Heart right ventricle (tissue), 16 donors: Measurements from ENCODE around the gene CYB5R2. TPM values are rescaled to one million over a fixed set of nuclear protein-coding genes. Genes with fewer than 3 reads are reported as not detected.

Experiments
- ATAC-seq, 8 donors: fragments of 200-7000 bp; cut with Tn5 transposase; one replicate each; pipeline ENCODE4 v1.9.1; 2020; ENCODE audit warnings: mild to moderate bottlenecking in 8 of 8, moderate library complexity in 8 of 8, moderate number of reproducible peaks in 1 of 8
- DNase-seq, 2 donors: peaks; one replicate each; pipeline ENCODE4 v3.0.0-alpha.2; 2020
- H3K27ac ChIP-seq, 10 donors: fragments of 200-600 bp; sonication (generic) in 2 of 10; one replicate each; pipeline versions ENCODE4 v1.5.0 to v1.8.0; 2020 to 2022; ENCODE audit warnings: mild to moderate bottlenecking in 3 of 10
- H3K27me3 ChIP-seq, 7 donors: fragments of 200-600 bp; one replicate each; pipeline ENCODE4 v1.8.0; 2021 to 2022; ENCODE audit warnings: mild to moderate bottlenecking in 2 of 7
- H3K36me3 ChIP-seq, 9 donors: fragments of 200-600 bp; sonication (generic) in 1 of 9; one replicate each; pipeline versions ENCODE4 v1.5.0 to v1.8.0; 2020 to 2022; ENCODE audit warnings: mild to moderate bottlenecking in 2 of 9
- H3K4me1 ChIP-seq, 9 donors: fragments of 200-600 bp; sonication (generic) in 1 of 9; one replicate each; pipeline versions ENCODE4 v1.5.0 to v1.8.0; 2020 to 2022; ENCODE audit warnings: mild to moderate bottlenecking in 4 of 9
- H3K4me3 ChIP-seq, 10 donors: fragments of 200-600 bp; sonication (generic) in 2 of 10; one replicate each; pipeline versions ENCODE4 v1.5.0 to v1.8.0; 2020 to 2022; ENCODE audit warnings: mild to moderate bottlenecking in 7 of 10, moderate library complexity in 2 of 10
- H3K9me3 ChIP-seq, 11 donors: fragments of 200-600 bp in 10 of 11; sonication (generic) in 2 of 11; one replicate each; pipeline versions ENCODE4 v1.5.0 to v1.8.0; 2013 to 2022; ENCODE audit warnings: mild to moderate bottlenecking in 2 of 11, control low read depth in 1 of 11, moderate library complexity in 1 of 11
- WGBS, 2 donors: extraction: QIAGEN DNeasy Blood & Tissue Kit; methylation state at CpG; one replicate each; pipeline ENCODE4 v1.1.7; 2013; ENCODE audit warnings: inconsistent platforms in 1 of 2; 5-methylcytosine and 5-hydroxymethylcytosine counted together
- intact Hi-C, 10 donors: fragments of 100-400 bp; cut with DNase I; formaldehyde crosslinking; loops; one replicate each; pipeline versions ENCODE4 v1.11.1 to v1.14.2; 2022
- polyA plus RNA-seq, 2 donors: library from polyadenylated mRNA; stranded (reverse); fragments of 200-250 nt; gene quantifications; one replicate each; pipeline ENCODE4 v1.2.3, GENCODE V29; 2013
- total RNA-seq, 10 donors: library from RNA; stranded (reverse); fragmentation: NEBNext Ultra II Directional in 3 of 10; extraction: Animal tissue kit (Norgen Biotek cat#: 25700) in 3 of 10; gene quantifications; one replicate each; pipeline versions ENCODE4 v1.2.1 to v1.2.4, GENCODE V29; 2021 to 2023
- TF ChIP-seq, protein P1 (sequence below), 9 donors: fragments of 200-600 bp; sonication (generic) in 2 of 9; IDR thresholded peaks; one replicate each; pipeline versions ENCODE4 v1.5.0 to v1.8.0; 2021 to 2022; ENCODE audit warnings: antibody characterized with exemption in 9 of 9, mild to moderate bottlenecking in 5 of 9, moderate library complexity in 1 of 9
- donor health status: Arrhythmogenic right ventricular cardiomyopathy.
- donor health status: ischemic (EF 13 %, LVEDD 7.1; RV severe dilation, severe dysfunction).
- donor health status: healthy with polysubstance abuse.
- donor health status: DM: no; HTN: yes; CAD: no.
- donor health status: DM: no; HTN: no; CAD: no.
- donor health status: ischemic (EF 25% LVEDD 6.9; RV normal size, moderate dysfunction).
- donor health status: ischemic (EF 25% LVEDD 5.7; RV mildly dilated, moderate dysfunction).
- donor health status: healthy.
- donor health status: DM: yes; HTN: yes; CAD: no.
- donor health status: Ischemic cardiomyopathy.
- donor health status: ischemic (EF 35%, LVEDD 5.7; RV mildly dilated, moderate dysfunction).
- donor health status: nonischemic (EF 11% LVEDD 7.7; RV severe dilation, severe dysfunction).
- donor health status: DM: yes; HTN: yes; CAD: no.
- donor health status: PGD.
- donor health status: ischemic (EF 29% LVEDD 5.4; RV normal size, mild dysfunction).
- donor health status: nonischemic (EF 23%, LVEDD 6.1; RV moderate dilation, normal function).

Gene CYB5R2
- total and polyA plus RNA-seq, 12 donors, result 0.36 to 2.8 (median 1.2) TPM

GRCh38 chr11:7630002-7630401, 43.3 kb downstream of the CYB5R2 start:
- Histone ChIP-seq H3K4me1 (peaks cover 0 to 11% (median 0%) of the 10 kb centered on the region in 9 donors), H3K27me3 (no peaks in the 10 kb centered on the region), H3K4me3 (no peak overlapping the region), H3K9me3 (no peaks in the 10 kb centered on the region), H3K27ac (no peak overlapping the region), H3K36me3 (peaks cover 0 to 97% (median 36%) of the 10 kb centered on the region in 9 donors)
- DNase-seq (peak in 1 of 2 donors; percentile 45), ATAC-seq (peak in 7 of 8 donors; percentile 49 to 83 (median 74))
- intact Hi-C loops, result no loop called here
- TF ChIP-seq, protein P1, sequence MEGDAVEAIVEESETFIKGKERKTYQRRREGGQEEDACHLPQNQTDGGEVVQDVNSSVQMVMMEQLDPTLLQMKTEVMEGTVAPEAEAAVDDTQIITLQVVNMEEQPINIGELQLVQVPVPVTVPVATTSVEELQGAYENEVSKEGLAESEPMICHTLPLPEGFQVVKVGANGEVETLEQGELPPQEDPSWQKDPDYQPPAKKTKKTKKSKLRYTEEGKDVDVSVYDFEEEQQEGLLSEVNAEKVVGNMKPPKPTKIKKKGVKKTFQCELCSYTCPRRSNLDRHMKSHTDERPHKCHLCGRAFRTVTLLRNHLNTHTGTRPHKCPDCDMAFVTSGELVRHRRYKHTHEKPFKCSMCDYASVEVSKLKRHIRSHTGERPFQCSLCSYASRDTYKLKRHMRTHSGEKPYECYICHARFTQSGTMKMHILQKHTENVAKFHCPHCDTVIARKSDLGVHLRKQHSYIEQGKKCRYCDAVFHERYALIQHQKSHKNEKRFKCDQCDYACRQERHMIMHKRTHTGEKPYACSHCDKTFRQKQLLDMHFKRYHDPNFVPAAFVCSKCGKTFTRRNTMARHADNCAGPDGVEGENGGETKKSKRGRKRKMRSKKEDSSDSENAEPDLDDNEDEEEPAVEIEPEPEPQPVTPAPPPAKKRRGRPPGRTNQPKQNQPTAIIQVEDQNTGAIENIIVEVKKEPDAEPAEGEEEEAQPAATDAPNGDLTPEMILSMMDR (IDR thresholded peaks at IDR 0.05), result no peak
- WGBS, 2 donors, result 64 to 77% methylated on average over 2 of the region's 2 CpGs

DNA sequence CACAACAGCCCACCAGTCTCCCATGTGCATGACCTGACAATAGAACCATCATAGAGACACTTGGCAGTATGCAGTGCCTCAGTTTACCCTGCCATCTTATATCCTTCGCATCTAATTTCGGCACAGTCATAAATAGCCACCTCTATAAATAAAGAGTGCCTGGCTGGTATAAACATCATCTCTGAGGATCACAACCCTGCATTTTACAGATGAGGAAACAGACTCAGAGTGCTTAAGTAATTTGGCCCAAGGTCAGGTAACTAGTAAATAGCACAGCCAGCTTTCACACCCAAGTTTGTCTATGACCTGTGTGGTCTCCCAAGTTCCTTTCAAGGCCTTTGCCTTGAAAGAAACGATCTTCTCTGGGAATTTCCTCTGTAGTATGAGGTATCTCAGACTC, 44.6 kb downstream of the CYB5R2 start:
- H3K27ac ChIP-seq, result no peak overlapping the region
- ATAC-seq (no peak), DNase-seq (no peak)
- peaks cover 0 to 9% (median 0%) of the 10 kb centered on the region in 9 donors for H3K4me1 ChIP-seq
- H3K9me3 ChIP-seq, result no peaks in the 10 kb centered on the region
- TF ChIP-seq, protein P1 (IDR thresholded peaks at IDR 0.05), result no peak
- intact Hi-C loops, result no loop called here
- 52 to 72% methylated on average over 3 of the region's 3 CpGs for WGBS, 2 donors
- peaks cover 0 to 97% (median 27%) of the 10 kb centered on the region in 9 donors for H3K36me3 ChIP-seq
- no peak overlapping the region for H3K4me3 ChIP-seq
- H3K27me3 ChIP-seq, result no peaks in the 10 kb centered on the region

DNA sequence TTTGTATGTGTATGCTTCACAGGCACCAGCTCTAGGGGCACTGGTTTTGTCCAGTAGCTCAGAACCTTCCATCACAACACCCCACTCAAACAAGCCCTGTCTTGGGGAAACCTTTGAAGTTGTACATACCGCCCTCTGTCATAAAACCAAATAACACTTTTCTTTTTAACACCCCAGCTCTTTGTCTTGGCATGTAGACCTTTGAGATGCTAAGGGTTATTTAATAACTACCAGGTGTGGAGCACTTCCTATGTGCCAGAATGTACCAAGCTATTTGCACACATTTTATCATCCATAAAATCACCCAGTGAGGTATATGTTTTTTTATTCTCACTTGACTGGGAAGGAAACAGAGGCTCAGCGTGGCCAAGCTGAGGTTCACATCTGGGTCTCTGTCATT, 50.6 kb downstream of the CYB5R2 start:
- Histone ChIP-seq H3K4me3 (no peak overlapping the region), H3K36me3 (peaks cover 0 to 90% (median 9%) of the 10 kb centered on the region in 9 donors), H3K9me3 (no peaks in the 10 kb centered on the region), H3K4me1 (no peaks in the 10 kb centered on the region), H3K27me3 (no peaks in the 10 kb centered on the region), H3K27ac (no peak overlapping the region)
- DNase-seq (no peak), ATAC-seq (no peak)
- 93 to 100% methylated on average over 2 of the region's 2 CpGs for WGBS, 2 donors
- intact Hi-C loops, result no loop called here
- TF ChIP-seq, protein P1 (IDR thresholded peaks at IDR 0.05), result no peak

- TF ChIP-seq, protein P1 (IDR thresholded peaks at IDR 0.05), result no peak
- intact Hi-C loops, result no loop called here
- Histone ChIP-seq H3K27me3 (no peaks in the 10 kb centered on the region), H3K4me1 (no peaks in the 10 kb centered on the region), H3K4me3 (no peak overlapping the region), H3K27ac (no peak overlapping the region), H3K36me3 (peaks cover 0 to 89% (median 7%) of the 10 kb centered on the region in 9 donors), H3K9me3 (no peaks in the 10 kb centered on the region)
- DNase-seq (no peak), ATAC-seq (no peak)
- 15 to 29% methylated on average over 1 of the region's 1 CpG for WGBS, 2 donors
Observed at GRCh38 chr11:7621554-7621953, 51.7 kb downstream of the CYB5R2 start.
